H1 (cell line): Measurements from ENCODE around the gene PFDN5. TPM values are rescaled to one million over a fixed set of nuclear protein-coding genes. Genes with fewer than 3 reads are reported as not detected.

Experiments used
- CTCF ChIA-PET: fragments of 300-600 bp; sonication (Branson Sonifier 250); formaldehyde crosslinking; loops from one replicate; lab custom pipeline; 2021; ENCODE audit not compliant: partially characterized antibody; lab: Charles Lee
- POLR2A ChIA-PET: fragments of 300-600 bp; sonication (Branson Sonifier 250); formaldehyde crosslinking; loops from one replicate; lab custom pipeline; 2021; ENCODE audit warnings: inconsistent platforms; ENCODE audit not compliant: partially characterized antibody; lab: Charles Lee
- DNase-seq, 2 experiments: peaks; one replicate each; pipeline versions ENCODE4 v3.0.0 to v3.0.0-alpha.2; 2010 to 2022; ENCODE audit warnings: low spot score in 2 of 2, low read depth in 1 of 2, mixed read lengths in 1 of 2
- FAIRE-seq: peaks from 2 replicates; lab custom pipeline; 2011; peaks lifted over from hg19 to GRCh38; lab: Jason Lieb, UNC
- H2AFZ ChIP-seq: 2 replicates; pipeline ENCODE4 v1.8.1; 2012; ENCODE audit warnings: low read length, inconsistent platforms
- H2AK5ac ChIP-seq: 2 replicates; pipeline ENCODE4 v1.6.1; 2013; ENCODE audit warnings: low read depth, low read length
- H2BK120ac ChIP-seq: replicated peaks from 2 replicates; pipeline ENCODE3; 2013; ENCODE audit warnings: low read depth, low read length, inconsistent platforms
- H2BK12ac ChIP-seq: 2 replicates; pipeline ENCODE4 v1.6.1; 2013; ENCODE audit warnings: low read depth, low read length
- H2BK15ac ChIP-seq: 2 replicates; pipeline ENCODE4 v1.6.1; 2013; ENCODE audit warnings: low read length
- H2BK20ac ChIP-seq: 2 replicates; pipeline ENCODE4 v1.6.1; 2013; ENCODE audit warnings: low read length
- H2BK5ac ChIP-seq: 2 replicates; pipeline ENCODE4 v1.6.1; 2013; ENCODE audit warnings: low read depth, low read length
- H3K14ac ChIP-seq: 2 replicates; pipeline ENCODE4 v1.6.1; 2013; ENCODE audit warnings: inconsistent platforms; ENCODE audit not compliant: insufficient read length
- H3K18ac ChIP-seq: 2 replicates; pipeline ENCODE4 v1.6.1; 2013; ENCODE audit warnings: low read length; ENCODE audit errors: extremely low read depth
- H3K23ac ChIP-seq: 2 replicates; pipeline ENCODE4 v1.6.1; 2013; ENCODE audit warnings: inconsistent platforms; ENCODE audit not compliant: insufficient read length
- H3K23me2 ChIP-seq: 2 replicates; pipeline ENCODE4 v1.6.1; 2013; ENCODE audit warnings: low read depth, low read length
- H3K27ac ChIP-seq: 2 replicates; pipeline ENCODE4 v1.6.1; 2011; ENCODE audit warnings: low read depth, low read length, inconsistent platforms
- H3K27me3 ChIP-seq, 4 experiments: replicated peaks in 1 of 4; 1 replicate in 1 of 4; 2 replicates in 3 of 4; pipeline versions ENCODE4 v1.6.1 to v1.8.1; 2011 to 2013; ENCODE audit warnings: low read length in 3 of 4, mild to moderate bottlenecking in 3 of 4, inconsistent platforms in 2 of 4, mixed read lengths in 2 of 4, moderate library complexity in 1 of 4; ENCODE audit not compliant: control insufficient read depth in 3 of 4, insufficient read depth in 3 of 4; ENCODE audit errors: extremely low read depth in 1 of 4
- H3K36me3 ChIP-seq, 4 experiments: 2 replicates each; pipeline versions ENCODE4 v1.6.1 to v1.8.1; 2011 to 2013; ENCODE audit warnings: mild to moderate bottlenecking in 4 of 4, low read length in 3 of 4, moderate library complexity in 2 of 4, control low read depth in 1 of 4, inconsistent platforms in 1 of 4; ENCODE audit not compliant: insufficient read depth in 4 of 4, control insufficient read depth in 2 of 4
- H3K4ac ChIP-seq: replicated peaks from 2 replicates; pipeline ENCODE3; 2013; ENCODE audit warnings: low read length, low read depth, mixed read lengths, inconsistent platforms; ENCODE audit not compliant: insufficient read length
- H3K4me1 ChIP-seq, 4 experiments: replicated peaks in 1 of 4; 1 replicate in 1 of 4; 2 replicates in 3 of 4; pipeline versions ENCODE4 v1.6.1 to v1.8.1; 2011 to 2013; ENCODE audit warnings: low read length in 3 of 4, inconsistent platforms in 2 of 4, mixed read lengths in 1 of 4; ENCODE audit not compliant: insufficient read depth in 4 of 4, control insufficient read depth in 3 of 4
- H3K4me2 ChIP-seq, 2 experiments: 2 replicates each; pipeline versions ENCODE4 v1.6.1 to v1.8.1; 2011 to 2013; ENCODE audit warnings: low read depth in 2 of 2, low read length in 2 of 2, control low read depth in 1 of 2, inconsistent platforms in 1 of 2, mild to moderate bottlenecking in 1 of 2; ENCODE audit not compliant: insufficient read depth in 1 of 2
- H3K4me3 ChIP-seq, 4 experiments: fragments of 200-600, 300-600 bp in 1 of 4; sonication (generic), shearing (Covaris generic), sonication (Bioruptor Twin) in 1 of 4; 2 replicates each; pipeline versions ENCODE4 v1.5.1 to v1.8.1; 2011 to 2016; ENCODE audit warnings: low read length in 4 of 4, low read depth in 3 of 4, control low read depth in 2 of 4, inconsistent platforms in 2 of 4, mild to moderate bottlenecking in 2 of 4, mixed read lengths in 1 of 4, moderate library complexity in 1 of 4; ENCODE audit not compliant: insufficient read depth in 2 of 4; ENCODE audit errors: extremely low read depth in 1 of 4
- H3K56ac ChIP-seq: replicated peaks from 2 replicates; pipeline ENCODE3; 2013; ENCODE audit warnings: low read depth, mild to moderate bottlenecking, mixed read lengths, low read length, inconsistent platforms; ENCODE audit not compliant: insufficient read length
- H3K79me1 ChIP-seq: 2 replicates; pipeline ENCODE4 v1.6.1; 2013; ENCODE audit warnings: low read depth, low read length, control low read depth
- H3K79me2 ChIP-seq, 2 experiments: 2 replicates each; pipeline versions ENCODE4 v1.6.1 to v1.8.1; 2012 to 2013; ENCODE audit warnings: low read length in 2 of 2, mild to moderate bottlenecking in 2 of 2, inconsistent platforms in 1 of 2; ENCODE audit not compliant: insufficient read depth in 2 of 2, control insufficient read depth in 1 of 2
- H3K9ac ChIP-seq, 4 experiments: replicated peaks in 1 of 4; 1 replicate in 1 of 4; 2 replicates in 3 of 4; pipeline versions ENCODE4 v1.6.1 to v1.8.1; 2011 to 2013; ENCODE audit warnings: low read depth in 3 of 4, low read length in 3 of 4, control low read depth in 2 of 4, mild to moderate bottlenecking in 2 of 4, moderate library complexity in 2 of 4, inconsistent platforms in 1 of 4; ENCODE audit errors: extremely low read depth in 1 of 4
- H3K9me3 ChIP-seq, 2 experiments: 2 replicates each; pipeline versions ENCODE4 v1.6.1 to v1.8.1; 2012 to 2013; ENCODE audit warnings: mild to moderate bottlenecking in 2 of 2, moderate library complexity in 2 of 2, control low read depth in 1 of 2, inconsistent platforms in 1 of 2, low read depth in 1 of 2, low read length in 1 of 2, mixed read lengths in 1 of 2; ENCODE audit not compliant: insufficient read depth in 2 of 2
- H4K20me1 ChIP-seq, 2 experiments: replicated peaks in 1 of 2; 2 replicates each; pipeline versions ENCODE3 to v1.8.1; 2011 to 2013; ENCODE audit warnings: inconsistent platforms in 2 of 2, low read length in 2 of 2, mild to moderate bottlenecking in 1 of 2; ENCODE audit not compliant: insufficient read depth in 2 of 2, control insufficient read depth in 1 of 2
- H4K5ac ChIP-seq: 2 replicates; pipeline ENCODE4 v1.6.1; 2013; ENCODE audit warnings: low read length, low read depth, mixed read lengths, inconsistent platforms; ENCODE audit not compliant: insufficient read length
- H4K8ac ChIP-seq: 2 replicates; pipeline ENCODE4 v1.8.0; 2013; ENCODE audit warnings: mild to moderate bottlenecking, moderate library complexity, low read length, inconsistent platforms; ENCODE audit not compliant: insufficient read depth; ENCODE audit errors: extremely low read depth
- H4K91ac ChIP-seq: replicated peaks from 2 replicates; pipeline ENCODE3; 2013; ENCODE audit warnings: low read length, mixed read lengths, inconsistent platforms; ENCODE audit not compliant: insufficient read length
- CHD2 ChIP-seq: IDR thresholded peaks from 2 replicates; pipeline ENCODE4 v1.6.1; 2012; ENCODE audit warnings: low read length, improper control_type of control experiment
- GTF2F1 ChIP-seq: IDR thresholded peaks from 2 replicates; pipeline ENCODE4 v1.6.1; 2012; ENCODE audit warnings: low read depth, low read length, improper control_type of control experiment, borderline replicate concordance
- KDM4A ChIP-seq: IDR thresholded peaks from one replicate; pipeline ENCODE4 v1.7.1; 2012; ENCODE audit warnings: low read depth, mild to moderate bottlenecking, moderate library complexity, low read length, inconsistent platforms; ENCODE audit not compliant: severe bottlenecking
- KDM5A ChIP-seq: fragments of 200-600 bp; IDR thresholded peaks from 2 replicates; pipeline ENCODE4 v1.7.1; 2012; ENCODE audit warnings: mild to moderate bottlenecking, low read length, inconsistent platforms, mixed read lengths
- MAFK ChIP-seq: IDR thresholded peaks from 2 replicates; pipeline ENCODE4 v1.6.1; 2012; ENCODE audit warnings: low read depth, mild to moderate bottlenecking, improper control_type of control experiment, low read length
- SAP30 ChIP-seq: fragments of 300-600 bp; sonication (generic); IDR thresholded peaks from 2 replicates; pipeline ENCODE4 v1.7.1; 2012; ENCODE audit warnings: low read length, moderate library complexity, mild to moderate bottlenecking, inconsistent platforms; ENCODE audit not compliant: insufficient read depth, insufficient replicate concordance
- SIX5 ChIP-seq: IDR thresholded peaks from 2 replicates; pipeline ENCODE4 v1.6.1; 2011; ENCODE audit warnings: mild to moderate bottlenecking, low read depth, low read length
- TEAD4 ChIP-seq: IDR thresholded peaks from 2 replicates; pipeline ENCODE4 v1.6.1; 2012; ENCODE audit warnings: low read depth, low read length, inconsistent platforms, mixed read lengths
- WGBS, 2 experiments: shearing (Covaris generic) in 1 of 2; methylation state at CpG; one replicate each; pipeline versions ENCODE4 v1.1.6 to v1.1.7; 2013 to 2015; ENCODE audit warnings: low lambda C conversion rate in 2 of 2, mixed read lengths in 2 of 2, inconsistent platforms in 1 of 2, low coverage in 1 of 2, missing lambda C conversion rate in 1 of 2; ENCODE audit not compliant: insufficient replicate concordance in 2 of 2, insufficient coverage in 1 of 2, insufficient read length in 1 of 2; ENCODE audit errors: extremely low coverage in 1 of 2, missing lambda C conversion rate in 1 of 2; 5-methylcytosine and 5-hydroxymethylcytosine counted together
- polyA plus RNA-seq, 7 experiments: library from polyadenylated mRNA; depleted of rRNA in 3 of 7; stranded (reverse) in 5 of 7; unstranded in 2 of 7; fragments of >200 nt in 5 of 7; fragments of 200-250 nt in 2 of 7; gene quantifications; 1 replicate in 5 of 7; 2 replicates in 1 of 7; 4 replicates in 1 of 7; pipeline versions ENCODE4 v1.2.1 to v1.2.3, GENCODE V29; 2011 to 2013; ENCODE audit warnings: missing spikeins in 2 of 7, mixed read lengths in 2 of 7
- total RNA-seq: library from RNA; stranded (reverse); fragmentation: NEBNext Ultra II Directional; extraction: Animal tissue kit (Norgen Biotek cat#: 25700); gene quantifications from 2 replicates; pipeline ENCODE4 v1.2.1, GENCODE V29; 2021

Gene PFDN5
- total and polyA plus RNA-seq, 2 of the 8 experiments (the other 6 are each of a cell fraction or from before 2014, with no cell fraction given): 290 to 630 TPM

- no peak overlapping the region for H3K4ac ChIP-seq
- H3K79me2 ChIP-seq: peaks cover 5 to 24% of the 10 kb centered on the region in 2 experiments; a peak in 3 of 4 replicates
- peaks cover 12% of the 10 kb centered on the region for H3K23me2 ChIP-seq
- no peak for FAIRE-seq
- no peak overlapping the region for H2BK20ac ChIP-seq
- H2BK12ac ChIP-seq: no peak overlapping the region
- no peak overlapping the region for H2AK5ac ChIP-seq
- H3K27ac ChIP-seq: peak overlapping the region; percentile 70
- peaks cover 4% of the 10 kb centered on the region; the same call in 1 of the 2 replicates for H3K79me1 ChIP-seq
- ChIA-PET CTCF (interaction anchor here (0.9 to 28.3 kb wide), 10 partner anchors 10 to 137 kb away, joined by 3 to 573 read pairs (median 6); partner anchors contain the start of genes AAAS and ITGB7), POLR2A (interaction anchor here (0.7 to 6.7 kb wide), 21 partner anchors 8 to 216 kb away, joined by 3 to 76 read pairs (median 5); partner anchors contain the start of genes AAAS, ESPL1, SPRYD3 and TARBP2)
- H4K5ac ChIP-seq: no peak overlapping the region
- WGBS, 2 experiments: 9% methylated on average over 12 of the region's 12 CpGs; no CpG with 5 or more reads in 1 of the 2 experiments
- peaks cover 8 to 20% (median 18%) of the 10 kb centered on the region in 4 experiments; a peak in 7 of 8 replicates for H3K36me3 ChIP-seq
- no peak overlapping the region for H3K56ac ChIP-seq
- no peaks in the 10 kb centered on the region for H3K27me3 ChIP-seq
- peak overlapping the region; percentile 70 to 100 (median 100) for H3K4me3 ChIP-seq
- no peak overlapping the region for H2BK120ac ChIP-seq
- peak overlapping the region; percentile 93 to 95 for H3K4me2 ChIP-seq
- H3K9ac ChIP-seq: peak overlapping the region; percentile 90 to 95 (median 92)
- no peaks in the 10 kb centered on the region for H3K9me3 ChIP-seq
- peaks cover 0 to 5% (median 3%) of the 10 kb centered on the region in 4 experiments; a peak in 5 of 7 replicates for H3K4me1 ChIP-seq
- no peak overlapping the region for H3K23ac ChIP-seq
- peak overlapping the region; percentile 61; the same call in 1 of the 2 replicates for H2BK5ac ChIP-seq
- no peak overlapping the region for H3K18ac ChIP-seq
- H2AFZ ChIP-seq: peak overlapping the region; percentile 97
- DNase-seq: no peak
- H4K8ac ChIP-seq: peak overlapping the region; percentile 94; the same call in 1 of the 2 replicates
- no peak overlapping the region for H4K91ac ChIP-seq
- TF ChIP-seq TEAD4 (no peak), SAP30 (peak; percentile 70), SIX5 (no peak), CHD2 (no peak), GTF2F1 (no peak), KDM4A (peak; percentile 4), KDM5A (0 out of 2 replicates have a peak, but pooled peaks have one; percentile 12), MAFK (no peak)
- no peaks in the 10 kb centered on the region for H4K20me1 ChIP-seq
- H2BK15ac ChIP-seq: no peak overlapping the region
- no peak overlapping the region for H3K14ac ChIP-seq
Observed at GRCh38 chr12:53295891-53296219, 513 bp downstream of the PFDN5 start.
